Measurements from ENCODE around the gene TERC.

GRCh38 chr3:169774186-169774585 lies 9.3 kb upstream of the TERC start:
- no peak for TF ChIP-seq CTCF (IDR thresholded peaks at IDR 0.05; ENCODE audit: insufficient read depth, low read depth, low read length)
- no peak for TF ChIP-seq EZH2 (IDR thresholded peaks at IDR 0.05; ENCODE audit: insufficient read depth, low read length)
